ENCODE measurements around the gene FOXL3. TPM values are rescaled to one million over a fixed set of nuclear protein-coding genes. Genes with fewer than 3 reads are reported as not detected.
A peak's percentile ranks its signal among the peaks of the same experiment; 100 is the strongest.

FOXL3 gene
- total RNA-seq, 4 donors from 2014 or later, result not detected

DNA sequence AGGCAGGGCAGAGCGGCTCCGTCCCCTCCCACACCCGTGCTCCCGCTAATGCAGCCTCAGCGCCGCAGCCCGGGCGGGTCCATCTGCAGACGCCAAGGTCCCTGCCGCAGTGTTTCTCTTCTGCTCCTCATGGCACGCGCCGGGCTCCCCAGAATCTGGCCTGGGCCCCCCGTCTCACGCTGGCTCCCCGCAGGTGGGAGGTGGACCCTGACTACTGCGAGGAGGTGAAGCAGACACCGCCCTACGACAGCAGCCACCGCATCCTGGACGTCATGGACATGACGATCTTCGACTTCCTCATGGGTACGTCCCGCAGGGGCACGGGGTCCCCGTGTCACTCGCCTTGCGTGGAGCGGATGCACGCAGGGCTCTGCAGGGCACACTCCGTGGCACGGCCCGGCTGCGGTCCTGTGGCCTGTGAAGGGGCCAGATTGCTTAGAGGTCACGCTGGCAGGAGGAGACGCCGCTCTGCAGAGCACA lies 33.5 kb upstream of the FOXL3 start:
- Histone ChIP-seq H3K4me3 (no peak overlapping the region), H3K9me3 (peaks cover 0 to 4% (median 0%) of the 10 kb centered on the region in 4 donors), H3K4me1 (no peaks in the 10 kb centered on the region), H3K36me3 (peaks cover 3 to 100% (median 7%) of the 10 kb centered on the region in 3 donors), H3K27me3 (no peaks in the 10 kb centered on the region), H3K27ac (no peak overlapping the region)
- no peak for DNase-seq (ENCODE audit: low spot score in 2 of 2)
- WGBS, 2 donors, result 95% methylated on average over 27 to 38 of the region's 38 CpGs
- no peak for TF ChIP-seq POLR2A (IDR thresholded peaks at IDR 0.05)
- TF ChIP-seq, protein P1, sequence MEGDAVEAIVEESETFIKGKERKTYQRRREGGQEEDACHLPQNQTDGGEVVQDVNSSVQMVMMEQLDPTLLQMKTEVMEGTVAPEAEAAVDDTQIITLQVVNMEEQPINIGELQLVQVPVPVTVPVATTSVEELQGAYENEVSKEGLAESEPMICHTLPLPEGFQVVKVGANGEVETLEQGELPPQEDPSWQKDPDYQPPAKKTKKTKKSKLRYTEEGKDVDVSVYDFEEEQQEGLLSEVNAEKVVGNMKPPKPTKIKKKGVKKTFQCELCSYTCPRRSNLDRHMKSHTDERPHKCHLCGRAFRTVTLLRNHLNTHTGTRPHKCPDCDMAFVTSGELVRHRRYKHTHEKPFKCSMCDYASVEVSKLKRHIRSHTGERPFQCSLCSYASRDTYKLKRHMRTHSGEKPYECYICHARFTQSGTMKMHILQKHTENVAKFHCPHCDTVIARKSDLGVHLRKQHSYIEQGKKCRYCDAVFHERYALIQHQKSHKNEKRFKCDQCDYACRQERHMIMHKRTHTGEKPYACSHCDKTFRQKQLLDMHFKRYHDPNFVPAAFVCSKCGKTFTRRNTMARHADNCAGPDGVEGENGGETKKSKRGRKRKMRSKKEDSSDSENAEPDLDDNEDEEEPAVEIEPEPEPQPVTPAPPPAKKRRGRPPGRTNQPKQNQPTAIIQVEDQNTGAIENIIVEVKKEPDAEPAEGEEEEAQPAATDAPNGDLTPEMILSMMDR (IDR thresholded peaks at IDR 0.05), result no peak
- no peak for TF ChIP-seq EP300 (IDR thresholded peaks at IDR 0.05)

DNA sequence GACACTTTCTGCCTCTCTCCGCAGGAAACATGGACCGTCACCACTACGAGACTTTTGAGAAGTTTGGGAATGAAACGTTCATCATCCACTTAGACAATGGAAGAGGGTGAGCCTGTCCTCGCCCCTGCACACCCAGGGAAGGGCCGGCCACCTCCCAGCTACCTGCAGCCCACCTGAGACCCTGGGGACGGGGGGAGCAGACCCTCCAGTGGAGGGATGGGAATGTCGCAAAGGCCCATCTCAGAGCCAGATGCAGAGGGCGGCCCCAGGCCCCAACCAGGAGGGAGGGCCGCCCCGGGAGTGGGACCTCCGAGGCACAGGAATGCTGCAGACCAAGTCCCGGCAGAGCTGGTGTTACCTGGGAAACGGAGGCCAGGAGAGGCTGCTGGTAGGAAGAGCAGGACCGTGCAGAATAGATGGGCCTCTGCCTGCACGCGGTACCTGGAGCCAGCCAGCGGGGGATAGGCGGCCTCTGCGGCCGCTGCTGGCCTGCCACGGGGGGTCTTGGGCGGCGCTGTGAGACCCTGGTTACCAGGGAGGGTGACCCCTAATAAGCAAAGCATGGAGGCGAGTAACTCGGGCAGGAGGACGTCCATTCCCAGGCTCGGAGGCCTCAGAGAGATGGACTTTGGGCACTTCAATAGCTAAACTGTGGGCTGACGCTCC lies 32.9 kb upstream of the FOXL3 start:
- DNase-seq (ENCODE audit: low spot score in 2 of 2), result no peak

DNA sequence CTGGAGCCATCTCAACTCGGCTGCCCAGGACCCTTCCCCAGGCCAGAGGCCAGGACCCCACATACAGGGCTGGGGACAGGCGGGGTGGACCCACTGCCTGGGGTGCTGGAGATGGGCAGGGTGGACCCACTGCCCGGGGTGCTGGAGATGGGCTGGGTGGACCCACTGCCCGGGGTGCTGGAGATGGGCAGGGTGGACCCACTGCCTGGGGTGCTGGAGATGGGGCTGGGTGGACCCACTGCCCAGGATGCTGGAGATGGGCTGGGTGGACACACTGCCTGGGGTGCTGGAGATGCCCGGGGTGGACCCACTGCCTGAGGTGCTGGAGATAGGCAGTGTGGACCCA lies 32.4 kb upstream of the FOXL3 start:
- no peaks in the 10 kb centered on the region for H3K4me1 ChIP-seq
- H3K4me3 ChIP-seq, result no peak overlapping the region
- no peaks in the 10 kb centered on the region for H3K27me3 ChIP-seq
- H3K36me3 ChIP-seq, result peaks cover 3 to 99% (median 7%) of the 10 kb centered on the region in 3 donors
- 71 to 93% methylated on average over 2 to 4 of the region's 5 CpGs for WGBS, 2 donors
- no peak for DNase-seq (ENCODE audit: low spot score in 2 of 2)
- H3K9me3 ChIP-seq, result peaks cover 0 to 16% (median 0%) of the 10 kb centered on the region in 4 donors
- TF ChIP-seq EP300 (IDR thresholded peaks at IDR 0.05) (no peak), POLR2A (IDR thresholded peaks at IDR 0.05) (no peak)
- TF ChIP-seq, protein P1 (IDR thresholded peaks at IDR 0.05), result no peak
- H3K27ac ChIP-seq, result no peak overlapping the region

More for the DNA sequence above, 32.9 kb upstream of the FOXL3 start:
- Histone ChIP-seq H3K4me1 (no peaks in the 10 kb centered on the region), H3K4me3 (no peak overlapping the region), H3K27ac (no peak overlapping the region), H3K9me3 (peaks cover 0 to 10% (median 0%) of the 10 kb centered on the region in 4 donors), H3K27me3 (no peaks in the 10 kb centered on the region), H3K36me3 (peaks cover 3 to 100% (median 7%) of the 10 kb centered on the region in 3 donors)
- 93 to 95% methylated on average over 28 to 29 of the region's 29 CpGs for WGBS, 2 donors
- TF ChIP-seq EP300 (IDR thresholded peaks at IDR 0.05) (no peak), POLR2A (IDR thresholded peaks at IDR 0.05) (no peak)
- TF ChIP-seq, protein P1 (IDR thresholded peaks at IDR 0.05), result no peak

DNA sequence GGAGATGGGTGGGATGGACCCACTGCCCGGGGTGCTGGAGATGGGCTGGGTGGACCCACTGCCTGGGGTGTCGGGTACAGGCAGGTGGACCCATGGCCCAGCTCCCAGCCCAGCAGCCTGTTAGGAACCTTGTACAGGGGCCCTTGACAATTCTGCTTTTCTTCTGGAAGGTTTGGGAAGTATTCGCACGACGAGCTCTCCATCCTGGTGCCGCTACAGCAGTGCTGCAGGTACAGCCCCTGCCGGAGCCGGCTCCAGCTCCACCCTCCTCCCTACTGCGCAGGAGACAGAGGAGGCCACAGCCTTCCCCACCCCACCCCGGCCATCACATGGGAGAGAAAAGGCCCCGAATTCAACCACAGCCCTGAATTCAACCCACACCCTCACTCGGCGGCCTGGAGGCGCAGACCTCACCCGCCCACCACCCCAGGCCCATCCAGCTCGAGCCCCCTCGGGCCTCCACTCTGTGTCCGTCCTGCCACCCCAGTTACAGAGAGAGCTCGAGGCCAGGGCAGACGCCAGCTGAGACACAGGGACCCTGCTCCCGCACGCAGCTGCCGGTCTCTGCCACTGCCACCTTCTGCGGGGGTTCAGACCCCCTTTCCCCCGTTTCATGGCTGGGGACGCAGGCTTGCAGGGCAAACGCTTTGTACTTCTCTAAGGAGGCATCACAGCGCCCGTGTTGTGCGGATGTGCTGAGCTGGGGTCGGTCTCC lies 31.3 kb upstream of the FOXL3 start:
- Histone ChIP-seq H3K4me1 (no peaks in the 10 kb centered on the region), H3K4me3 (no peak overlapping the region), H3K36me3 (peaks cover 3 to 89% (median 7%) of the 10 kb centered on the region in 3 donors), H3K27me3 (no peaks in the 10 kb centered on the region), H3K9me3 (peaks cover 0 to 22% (median 0%) of the 10 kb centered on the region in 4 donors), H3K27ac (no peak overlapping the region)
- DNase-seq (ENCODE audit: low spot score in 2 of 2), result peak in 1 of 2 donors; percentile 10
- TF ChIP-seq POLR2A (IDR thresholded peaks at IDR 0.05) (no peak), EP300 (IDR thresholded peaks at IDR 0.05) (no peak)
- TF ChIP-seq, protein P1 (IDR thresholded peaks at IDR 0.05), result no peak
- 91 to 93% methylated on average over 28 to 30 of the region's 31 CpGs for WGBS, 2 donors

DNA sequence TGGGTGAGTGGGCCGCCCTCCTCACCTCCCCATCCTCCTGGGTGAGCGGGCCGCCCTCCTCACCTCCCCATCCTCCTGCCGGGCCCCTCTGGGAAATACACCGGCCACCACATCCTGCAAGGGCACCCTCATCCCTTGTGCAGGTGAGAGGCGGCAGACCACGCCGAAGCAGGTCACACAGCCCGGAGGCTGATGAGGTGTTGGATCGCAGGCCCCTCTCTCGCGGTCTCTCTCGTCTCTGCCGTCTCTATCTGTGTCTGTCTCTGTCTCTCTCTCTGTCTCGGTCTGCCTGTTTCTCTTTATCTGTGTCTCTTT lies 30.8 kb upstream of the FOXL3 start:
- Histone ChIP-seq H3K4me1 (peaks cover 0 to under 1% (median 0%) of the 10 kb centered on the region in 4 donors), H3K36me3 (peaks cover 3 to 84% (median 7%) of the 10 kb centered on the region in 3 donors), H3K4me3 (no peak overlapping the region), H3K9me3 (peaks cover 0 to 27% (median 0%) of the 10 kb centered on the region in 4 donors), H3K27me3 (no peaks in the 10 kb centered on the region), H3K27ac (no peak overlapping the region)
- TF ChIP-seq EP300 (IDR thresholded peaks at IDR 0.05), result no peak
- TF ChIP-seq, protein P1 (IDR thresholded peaks at IDR 0.05), result no peak
- no peak for TF ChIP-seq POLR2A (IDR thresholded peaks at IDR 0.05)
- no peak for DNase-seq (ENCODE audit: low spot score in 2 of 2)
- 89 to 95% methylated on average over 15 of the region's 15 CpGs for WGBS, 2 donors
